GM12878 (cell line): Measurements from ENCODE around the gene THSD4.

Experiments used
- ATF2 ChIP-seq: IDR thresholded peaks from 2 replicates; pipeline ENCODE4 v1.6.1; 2012; ENCODE audit warnings: low read length, inconsistent platforms
- BCLAF1 ChIP-seq: fragments of 450-650 bp; IDR thresholded peaks from 2 replicates; pipeline ENCODE4 v1.6.1; 2017; ENCODE audit warnings: antibody characterized with exemption, mild to moderate bottlenecking, moderate library complexity
- CTCF ChIP-seq, 3 experiments: IDR thresholded peaks in 2 of 3; conservative IDR thresholded peaks in 1 of 3; 2 replicates each; pipeline ENCODE4 v1.5.1; 2011; ENCODE audit warnings: low read depth in 3 of 3, low read length in 3 of 3, mild to moderate bottlenecking in 3 of 3, control low read depth in 2 of 3, moderate library complexity in 2 of 3, inconsistent platforms in 1 of 3, mixed read lengths in 1 of 3; ENCODE audit not compliant: control insufficient read depth in 2 of 3, insufficient read depth in 1 of 3; ENCODE audit errors: extremely low read depth in 1 of 3
- EZH2 ChIP-seq: IDR thresholded peaks from 2 replicates; pipeline ENCODE4 v1.6.1; 2012; ENCODE audit warnings: low read depth, mild to moderate bottlenecking, control low read depth, inconsistent platforms, low read length, borderline replicate concordance; ENCODE audit not compliant: control insufficient read depth
- GATAD2B ChIP-seq: fragments of 450-650 bp; conservative IDR thresholded peaks from 2 replicates; pipeline ENCODE4 v1.6.1; 2017; ENCODE audit warnings: low read depth, mild to moderate bottlenecking, moderate library complexity
- MAX ChIP-seq: IDR thresholded peaks from 2 replicates; pipeline ENCODE4 v1.6.1; 2012; ENCODE audit warnings: low read depth, low read length, improper control_type of control experiment
- POLR2A ChIP-seq: IDR thresholded peaks from 2 replicates; pipeline ENCODE4 v1.6.1; 2011; ENCODE audit warnings: low read depth, mild to moderate bottlenecking, low read length
- PRDM15 ChIP-seq: fragments of 450-650 bp; formaldehyde crosslinking; IDR thresholded peaks from 2 replicates; pipeline ENCODE4 v1.4.0; 2020; ENCODE audit warnings: mild to moderate bottlenecking, moderate library complexity
- RAD21 ChIP-seq: IDR thresholded peaks from 2 replicates; pipeline ENCODE4 v1.6.1; 2011; ENCODE audit warnings: mild to moderate bottlenecking, low read depth, low read length, moderate library complexity; ENCODE audit not compliant: insufficient read depth
- REST ChIP-seq: IDR thresholded peaks from 2 replicates; pipeline ENCODE4 v1.6.1; 2012; ENCODE audit warnings: mild to moderate bottlenecking, low read depth, low read length
- SUPT20H ChIP-seq: IDR thresholded peaks from 2 replicates; pipeline ENCODE4 v1.6.1; 2011; ENCODE audit warnings: low read depth, mild to moderate bottlenecking, low read length, moderate library complexity, borderline replicate concordance; ENCODE audit not compliant: control insufficient read depth
- TAF1 ChIP-seq: IDR thresholded peaks from 2 replicates; pipeline ENCODE4 v1.6.1; 2011; ENCODE audit warnings: mild to moderate bottlenecking, low read depth, low read length, borderline replicate concordance
- ZBTB40 ChIP-seq: fragments of 450-650 bp; IDR thresholded peaks from 2 replicates; pipeline ENCODE4 v1.6.1; 2016; ENCODE audit warnings: mild to moderate bottlenecking, moderate library complexity, borderline replicate concordance
- ZZZ3 ChIP-seq: IDR thresholded peaks from 2 replicates; pipeline ENCODE4 v1.6.1; 2011; ENCODE audit warnings: low read depth; ENCODE audit not compliant: control insufficient read depth, insufficient read length

GRCh38 chr15:71565631-71566160 lies 450.4 kb downstream of the THSD4 start:
- no peak for TF ChIP-seq GATAD2B
- TF ChIP-seq EZH2 = no peak
- TF ChIP-seq CTCF (IDR thresholded peaks at IDR 0.05 in 2 of 3, conservative IDR thresholded peaks at IDR 0.05 in 1 of 3; ENCODE audit: control insufficient read depth in 2 of 3, extremely low read depth in 1 of 3, insufficient read depth in 1 of 3, low read depth in 3 of 3, low read length in 3 of 3) = no peak
- TF ChIP-seq PRDM15 (CRISPR knock-in tag) = no peak
- TF ChIP-seq RAD21 = no peak
- TF ChIP-seq POLR2A = no peak
- no peak for TF ChIP-seq ATF2
- TF ChIP-seq ZBTB40 = no peak
- TF ChIP-seq REST = no peak
- TF ChIP-seq MAX = no peak
- TF ChIP-seq BCLAF1 = no peak
- TF ChIP-seq SUPT20H = no peak
- TF ChIP-seq TAF1 = no peak
- no peak for TF ChIP-seq ZZZ3
